Kidney capillary endothelial cell (primary cell): ENCODE data around the gene SORT1.

Experiments
- DNase-seq: peaks from one replicate; pipeline ENCODE4 v3.0.0-alpha.2; 2018; ENCODE audit warnings: low spot score

The SORT1 gene

DNA sequence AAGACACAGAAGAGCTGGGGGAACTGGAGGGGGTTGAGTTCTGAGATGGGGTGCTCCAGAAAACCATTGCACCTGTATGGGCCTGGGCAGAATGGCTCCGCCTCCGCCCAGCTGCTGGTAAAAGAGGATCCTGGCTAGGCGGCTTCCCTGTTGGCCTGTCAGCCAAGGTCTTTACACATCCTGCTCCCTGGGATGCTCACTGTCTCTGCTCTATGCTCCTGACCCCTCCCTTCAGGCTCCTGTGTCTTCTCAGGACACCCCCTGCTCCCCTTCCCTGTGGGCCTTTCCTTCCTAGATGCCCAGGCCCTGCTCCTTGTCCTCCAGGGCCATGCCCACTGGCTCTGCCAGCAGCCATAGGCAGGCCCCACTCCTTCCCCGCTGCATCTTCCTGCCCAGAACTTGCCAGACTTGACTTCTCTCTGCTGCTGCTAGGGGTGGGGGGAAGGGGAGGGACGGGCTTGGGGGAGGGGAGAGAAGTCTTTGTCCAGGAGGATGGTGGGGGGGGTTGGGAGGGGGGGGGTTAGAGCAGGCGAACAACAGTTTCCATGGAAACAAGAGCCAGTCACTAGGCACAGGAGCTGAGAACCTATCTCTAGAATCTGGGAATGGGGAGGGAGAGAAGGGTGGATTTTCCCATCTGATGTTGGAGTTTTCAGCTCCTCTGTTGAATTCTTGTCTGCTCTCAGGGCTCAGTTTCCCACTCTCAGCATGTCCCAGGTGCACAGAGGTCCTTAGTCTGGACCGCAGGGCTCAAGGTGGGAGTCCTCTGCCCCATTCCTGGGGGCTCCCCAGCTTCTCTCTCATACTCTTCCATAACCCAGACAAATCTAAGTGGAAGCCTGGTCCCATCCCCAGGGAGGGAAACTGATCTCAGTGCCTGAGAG lies 137.8 kb downstream of the SORT1 start:
- no peak for DNase-seq
